H1 (cell line): ENCODE data around the gene LANCL3. TPM values are rescaled to one million over a fixed set of nuclear protein-coding genes. Genes with fewer than 3 reads are reported as not detected.

Source experiments
- CTCF ChIA-PET: fragments of 300-600 bp; sonication (Branson Sonifier 250); formaldehyde crosslinking; loops from one replicate; lab custom pipeline; 2021; ENCODE audit not compliant: partially characterized antibody; lab: Charles Lee
- POLR2A ChIA-PET: fragments of 300-600 bp; sonication (Branson Sonifier 250); formaldehyde crosslinking; loops from one replicate; lab custom pipeline; 2021; ENCODE audit warnings: inconsistent platforms; ENCODE audit not compliant: partially characterized antibody; lab: Charles Lee
- DNase-seq, 2 experiments: peaks; one replicate each; pipeline versions ENCODE4 v3.0.0 to v3.0.0-alpha.2; 2010 to 2022; ENCODE audit warnings: low spot score in 2 of 2, low read depth in 1 of 2, mixed read lengths in 1 of 2
- FAIRE-seq: peaks from 2 replicates; lab custom pipeline; 2011; peaks lifted over from hg19 to GRCh38; lab: Jason Lieb, UNC
- H2AFZ ChIP-seq: 2 replicates; pipeline ENCODE4 v1.8.1; 2012; ENCODE audit warnings: low read length, inconsistent platforms
- H2AK5ac ChIP-seq: 2 replicates; pipeline ENCODE4 v1.6.1; 2013; ENCODE audit warnings: low read depth, low read length
- H2BK120ac ChIP-seq: replicated peaks from 2 replicates; pipeline ENCODE3; 2013; ENCODE audit warnings: low read depth, low read length, inconsistent platforms
- H2BK12ac ChIP-seq: 2 replicates; pipeline ENCODE4 v1.6.1; 2013; ENCODE audit warnings: low read depth, low read length
- H2BK15ac ChIP-seq: 2 replicates; pipeline ENCODE4 v1.6.1; 2013; ENCODE audit warnings: low read length
- H2BK20ac ChIP-seq: 2 replicates; pipeline ENCODE4 v1.6.1; 2013; ENCODE audit warnings: low read length
- H2BK5ac ChIP-seq: 2 replicates; pipeline ENCODE4 v1.6.1; 2013; ENCODE audit warnings: low read depth, low read length
- H3K14ac ChIP-seq: 2 replicates; pipeline ENCODE4 v1.6.1; 2013; ENCODE audit warnings: inconsistent platforms; ENCODE audit not compliant: insufficient read length
- H3K18ac ChIP-seq: 2 replicates; pipeline ENCODE4 v1.6.1; 2013; ENCODE audit warnings: low read length; ENCODE audit errors: extremely low read depth
- H3K23ac ChIP-seq: 2 replicates; pipeline ENCODE4 v1.6.1; 2013; ENCODE audit warnings: inconsistent platforms; ENCODE audit not compliant: insufficient read length
- H3K23me2 ChIP-seq: 2 replicates; pipeline ENCODE4 v1.6.1; 2013; ENCODE audit warnings: low read depth, low read length
- H3K27ac ChIP-seq: 2 replicates; pipeline ENCODE4 v1.6.1; 2011; ENCODE audit warnings: low read depth, low read length, inconsistent platforms
- H3K27me3 ChIP-seq, 4 experiments: replicated peaks in 1 of 4; 1 replicate in 1 of 4; 2 replicates in 3 of 4; pipeline versions ENCODE4 v1.6.1 to v1.8.1; 2011 to 2013; ENCODE audit warnings: low read length in 3 of 4, mild to moderate bottlenecking in 3 of 4, inconsistent platforms in 2 of 4, mixed read lengths in 2 of 4, moderate library complexity in 1 of 4; ENCODE audit not compliant: control insufficient read depth in 3 of 4, insufficient read depth in 3 of 4; ENCODE audit errors: extremely low read depth in 1 of 4
- H3K36me3 ChIP-seq, 4 experiments: 2 replicates each; pipeline versions ENCODE4 v1.6.1 to v1.8.1; 2011 to 2013; ENCODE audit warnings: mild to moderate bottlenecking in 4 of 4, low read length in 3 of 4, moderate library complexity in 2 of 4, control low read depth in 1 of 4, inconsistent platforms in 1 of 4; ENCODE audit not compliant: insufficient read depth in 4 of 4, control insufficient read depth in 2 of 4
- H3K4ac ChIP-seq: replicated peaks from 2 replicates; pipeline ENCODE3; 2013; ENCODE audit warnings: low read length, low read depth, mixed read lengths, inconsistent platforms; ENCODE audit not compliant: insufficient read length
- H3K4me1 ChIP-seq, 4 experiments: replicated peaks in 1 of 4; 1 replicate in 1 of 4; 2 replicates in 3 of 4; pipeline versions ENCODE4 v1.6.1 to v1.8.1; 2011 to 2013; ENCODE audit warnings: low read length in 3 of 4, inconsistent platforms in 2 of 4, mixed read lengths in 1 of 4; ENCODE audit not compliant: insufficient read depth in 4 of 4, control insufficient read depth in 3 of 4
- H3K4me2 ChIP-seq, 2 experiments: 2 replicates each; pipeline versions ENCODE4 v1.6.1 to v1.8.1; 2011 to 2013; ENCODE audit warnings: low read depth in 2 of 2, low read length in 2 of 2, control low read depth in 1 of 2, inconsistent platforms in 1 of 2, mild to moderate bottlenecking in 1 of 2; ENCODE audit not compliant: insufficient read depth in 1 of 2
- H3K4me3 ChIP-seq, 4 experiments: fragments of 200-600, 300-600 bp in 1 of 4; sonication (generic), shearing (Covaris generic), sonication (Bioruptor Twin) in 1 of 4; 2 replicates each; pipeline versions ENCODE4 v1.5.1 to v1.8.1; 2011 to 2016; ENCODE audit warnings: low read length in 4 of 4, low read depth in 3 of 4, control low read depth in 2 of 4, inconsistent platforms in 2 of 4, mild to moderate bottlenecking in 2 of 4, mixed read lengths in 1 of 4, moderate library complexity in 1 of 4; ENCODE audit not compliant: insufficient read depth in 2 of 4; ENCODE audit errors: extremely low read depth in 1 of 4
- H3K56ac ChIP-seq: replicated peaks from 2 replicates; pipeline ENCODE3; 2013; ENCODE audit warnings: low read depth, mild to moderate bottlenecking, mixed read lengths, low read length, inconsistent platforms; ENCODE audit not compliant: insufficient read length
- H3K79me1 ChIP-seq: 2 replicates; pipeline ENCODE4 v1.6.1; 2013; ENCODE audit warnings: low read depth, low read length, control low read depth
- H3K79me2 ChIP-seq, 2 experiments: 2 replicates each; pipeline versions ENCODE4 v1.6.1 to v1.8.1; 2012 to 2013; ENCODE audit warnings: low read length in 2 of 2, mild to moderate bottlenecking in 2 of 2, inconsistent platforms in 1 of 2; ENCODE audit not compliant: insufficient read depth in 2 of 2, control insufficient read depth in 1 of 2
- H3K9ac ChIP-seq, 4 experiments: replicated peaks in 1 of 4; 1 replicate in 1 of 4; 2 replicates in 3 of 4; pipeline versions ENCODE4 v1.6.1 to v1.8.1; 2011 to 2013; ENCODE audit warnings: low read depth in 3 of 4, low read length in 3 of 4, control low read depth in 2 of 4, mild to moderate bottlenecking in 2 of 4, moderate library complexity in 2 of 4, inconsistent platforms in 1 of 4; ENCODE audit errors: extremely low read depth in 1 of 4
- H3K9me3 ChIP-seq, 2 experiments: 2 replicates each; pipeline versions ENCODE4 v1.6.1 to v1.8.1; 2012 to 2013; ENCODE audit warnings: mild to moderate bottlenecking in 2 of 2, moderate library complexity in 2 of 2, control low read depth in 1 of 2, inconsistent platforms in 1 of 2, low read depth in 1 of 2, low read length in 1 of 2, mixed read lengths in 1 of 2; ENCODE audit not compliant: insufficient read depth in 2 of 2
- H4K20me1 ChIP-seq, 2 experiments: replicated peaks in 1 of 2; 2 replicates each; pipeline versions ENCODE3 to v1.8.1; 2011 to 2013; ENCODE audit warnings: inconsistent platforms in 2 of 2, low read length in 2 of 2, mild to moderate bottlenecking in 1 of 2; ENCODE audit not compliant: insufficient read depth in 2 of 2, control insufficient read depth in 1 of 2
- H4K5ac ChIP-seq: 2 replicates; pipeline ENCODE4 v1.6.1; 2013; ENCODE audit warnings: low read length, low read depth, mixed read lengths, inconsistent platforms; ENCODE audit not compliant: insufficient read length
- H4K8ac ChIP-seq: 2 replicates; pipeline ENCODE4 v1.8.0; 2013; ENCODE audit warnings: mild to moderate bottlenecking, moderate library complexity, low read length, inconsistent platforms; ENCODE audit not compliant: insufficient read depth; ENCODE audit errors: extremely low read depth
- H4K91ac ChIP-seq: replicated peaks from 2 replicates; pipeline ENCODE3; 2013; ENCODE audit warnings: low read length, mixed read lengths, inconsistent platforms; ENCODE audit not compliant: insufficient read length
- JUN ChIP-seq: IDR thresholded peaks from 2 replicates; pipeline ENCODE4 v1.6.1; 2011; ENCODE audit warnings: low read depth, mild to moderate bottlenecking, improper control_type of control experiment, low read length
- KDM5A ChIP-seq: fragments of 200-600 bp; IDR thresholded peaks from 2 replicates; pipeline ENCODE4 v1.7.1; 2012; ENCODE audit warnings: mild to moderate bottlenecking, low read length, inconsistent platforms, mixed read lengths
- MAFK ChIP-seq: IDR thresholded peaks from 2 replicates; pipeline ENCODE4 v1.6.1; 2012; ENCODE audit warnings: low read depth, mild to moderate bottlenecking, improper control_type of control experiment, low read length
- SAP30 ChIP-seq: fragments of 300-600 bp; sonication (generic); IDR thresholded peaks from 2 replicates; pipeline ENCODE4 v1.7.1; 2012; ENCODE audit warnings: low read length, moderate library complexity, mild to moderate bottlenecking, inconsistent platforms; ENCODE audit not compliant: insufficient read depth, insufficient replicate concordance
- SP1 ChIP-seq: IDR thresholded peaks from 2 replicates; pipeline ENCODE4 v1.6.1; 2011; ENCODE audit warnings: low read depth, low read length
- polyA plus RNA-seq, 7 experiments: library from polyadenylated mRNA; depleted of rRNA in 3 of 7; stranded (reverse) in 5 of 7; unstranded in 2 of 7; fragments of >200 nt in 5 of 7; fragments of 200-250 nt in 2 of 7; gene quantifications; 1 replicate in 5 of 7; 2 replicates in 1 of 7; 4 replicates in 1 of 7; pipeline versions ENCODE4 v1.2.1 to v1.2.3, GENCODE V29; 2011 to 2013; ENCODE audit warnings: missing spikeins in 2 of 7, mixed read lengths in 2 of 7
- total RNA-seq: library from RNA; stranded (reverse); fragmentation: NEBNext Ultra II Directional; extraction: Animal tissue kit (Norgen Biotek cat#: 25700); gene quantifications from 2 replicates; pipeline ENCODE4 v1.2.1, GENCODE V29; 2021

LANCL3 gene
- total and polyA plus RNA-seq, 2 of the 8 experiments (the other 6 are each of a cell fraction or from before 2014, with no cell fraction given), result 0.11 to 0.37 TPM

GRCh38 chrX:37638047-37638446, 66.6 kb downstream of the LANCL3 start:
- no peak overlapping the region for H4K8ac ChIP-seq
- H4K20me1 ChIP-seq, result no peaks in the 10 kb centered on the region
- no peaks in the 10 kb centered on the region for H3K27me3 ChIP-seq
- H3K9ac ChIP-seq, result no peak overlapping the region
- no peaks in the 10 kb centered on the region for H3K4me1 ChIP-seq
- ChIA-PET CTCF (no interaction called here), POLR2A (no interaction called here)
- no peak overlapping the region for H3K4me2 ChIP-seq
- H2BK120ac ChIP-seq, result no peak overlapping the region
- H4K91ac ChIP-seq, result no peak overlapping the region
- no peak overlapping the region for H3K27ac ChIP-seq
- no peak overlapping the region for H4K5ac ChIP-seq
- no peak overlapping the region for H2BK12ac ChIP-seq
- H3K18ac ChIP-seq, result no peak overlapping the region
- DNase-seq (no peak), FAIRE-seq (no peak)
- H2BK15ac ChIP-seq, result no peak overlapping the region
- H2BK20ac ChIP-seq, result no peak overlapping the region
- no peak overlapping the region for H3K4ac ChIP-seq
- H2BK5ac ChIP-seq, result no peak overlapping the region
- no peak overlapping the region for H3K56ac ChIP-seq
- H3K14ac ChIP-seq, result no peak overlapping the region
- no peaks in the 10 kb centered on the region for H3K79me2 ChIP-seq
- H3K9me3 ChIP-seq, result peaks cover 0 to 11% of the 10 kb centered on the region in 2 experiments; a peak in 1 of 4 replicates
- H2AK5ac ChIP-seq, result no peak overlapping the region
- H3K36me3 ChIP-seq, result no peaks in the 10 kb centered on the region
- H3K4me3 ChIP-seq, result no peak overlapping the region
- peak; percentile 51; the same call in 1 of the 2 replicates for TF ChIP-seq MAFK
- no peak for TF ChIP-seq KDM5A
- no peak for TF ChIP-seq SAP30
- TF ChIP-seq SP1, result no peak
- TF ChIP-seq JUN, result no peak
- no peak overlapping the region for H3K23ac ChIP-seq
- no peaks in the 10 kb centered on the region for H3K79me1 ChIP-seq
- H3K23me2 ChIP-seq, result no peaks in the 10 kb centered on the region
- H2AFZ ChIP-seq, result no peak overlapping the region
